ENCODE data around the gene COL16A1. TPM values are rescaled to one million over a fixed set of nuclear protein-coding genes. Genes with fewer than 3 reads are reported as not detected.

The COL16A1 gene
- total and polyA plus RNA-seq, 2 of the 4 experiments (the other 2 are of a cell fraction), result 34.2 to 62.8 TPM

DNA sequence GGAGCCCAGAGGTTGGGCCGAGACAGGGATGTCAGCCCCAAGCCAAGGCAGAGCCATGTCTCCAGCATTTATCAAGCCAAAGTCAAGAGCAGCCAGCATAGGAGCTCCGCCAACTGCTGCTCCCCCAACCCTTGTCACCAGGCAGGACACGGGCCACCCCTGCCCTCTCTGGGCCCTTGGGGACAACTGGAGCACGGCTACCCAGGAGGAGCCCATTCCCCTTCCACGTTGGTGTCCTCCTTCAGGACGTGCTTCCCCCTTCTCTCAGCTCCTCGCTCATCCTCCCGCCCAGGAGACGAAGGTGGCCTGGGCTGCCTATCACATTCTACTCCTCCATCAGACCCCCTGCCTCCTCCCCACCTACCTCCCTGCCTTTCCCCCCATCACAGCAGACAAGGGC lies 39.3 kb downstream of the COL16A1 start:
- Histone ChIP-seq H3K14ac (replicated peaks; ENCODE audit: low read depth, low read length) (no peak overlapping the region), H3K4me2 (ENCODE audit: low read depth, low read length) (no peak overlapping the region), H2AFZ (replicated peaks; ENCODE audit: low read length, poor library complexity) (no peak overlapping the region), H2AK5ac (ENCODE audit: low read depth, low read length) (no peak overlapping the region), H4K20me1 (ENCODE audit: insufficient read depth, low read length) (no peaks in the 10 kb centered on the region), H2BK20ac (ENCODE audit: low read depth, low read length) (no peak overlapping the region), H3K27me3 (ENCODE audit: control insufficient read depth, insufficient read depth, low read length) (no peaks in the 10 kb centered on the region), H3K36me3 (ENCODE audit: control insufficient read depth, insufficient read depth, low read length) (peaks cover 71% of the 10 kb centered on the region; the same call in 1 of the 2 replicates), H3K9ac (ENCODE audit: low read depth, low read length) (no peak overlapping the region), H2AK9ac (replicated peaks; ENCODE audit: low read depth, low read length, poor library complexity) (no peak overlapping the region), H2BK5ac (ENCODE audit: low read depth, low read length, poor library complexity, severe bottlenecking) (no peak overlapping the region), H3K79me1 (ENCODE audit: low read depth in 1 of 2, low read length in 2 of 2) (peaks cover 0 to 3% of the 10 kb centered on the region in 2 experiments; a peak in 2 of 4 replicates), H2BK120ac (ENCODE audit: low read depth, low read length) (no peak overlapping the region), H2BK15ac (ENCODE audit: low read depth, low read length) (no peak overlapping the region), H3K27ac (ENCODE audit: insufficient read depth, low read length) (no peak overlapping the region), H3K23ac (ENCODE audit: low read depth, low read length) (no peak overlapping the region), H3K4ac (ENCODE audit: low read depth, low read length) (no peak overlapping the region), H3K56ac (ENCODE audit: extremely low read depth, insufficient read depth, low read length) (no peak overlapping the region), H3K4me1 (ENCODE audit: control insufficient read depth, insufficient read depth, low read length) (peaks cover 3% of the 10 kb centered on the region), H3K9me1 (ENCODE audit: insufficient read depth, low read length) (peaks cover 2% of the 10 kb centered on the region; the same call in 1 of the 2 replicates), H3K4me3 (ENCODE audit: insufficient read depth, low read depth, low read length) (no peak overlapping the region), H4K8ac (ENCODE audit: low read depth in 2 of 2, low read length in 2 of 2) (no peak overlapping the region), H4K91ac (ENCODE audit: insufficient read depth, low read depth, low read length) (no peak overlapping the region), H4K5ac (ENCODE audit: low read depth, low read length) (no peak overlapping the region), H3K9me3 (ENCODE audit: control insufficient read depth, insufficient read depth, low read length) (no peaks in the 10 kb centered on the region), H3K18ac (ENCODE audit: low read depth, low read length) (no peak overlapping the region)
- ChIA-PET POLR2A (ENCODE audit: unreplicated experiment) (no interaction called here), CTCF (interaction anchor here (0.6 to 1.8 kb wide), 6 partner anchors 14 to 125 kb away, joined by 3 to 5 read pairs (median 3); no protein-coding TSS in a partner anchor)
- ATAC-seq (ENCODE audit: low read depth) (no peak), DNase-seq (no peak)
- dilution Hi-C loops (cut with HindIII; ENCODE audit: low sequenced_read_pairs, unreplicated experiment), result no loop called here
- intact Hi-C loops (cut with micrococcal nuclease), result loop anchor here (1.0 to 5.0 kb wide), 4 partner anchors 50 to 298 kb away; no protein-coding TSS in a partner anchor
- in situ Hi-C loops (cut with MboI; ENCODE audit: low sequenced_read_pairs), result loop anchor here (5.0 to 10.0 kb wide), 3 partner anchors 80 to 298 kb away; no protein-coding TSS in a partner anchor
- BruUV-seq (replicated peaks), result no TSS peak
- WGBS, 2 experiments (ENCODE audit: extremely low coverage in 2 of 2, insufficient read length in 1 of 2), result 68% methylated on average over 3 of the region's 9 CpGs; no CpG with 5 or more reads in 1 of the 2 experiments
- no peak for TF ChIP-seq CEBPB (IDR thresholded peaks at IDR 0.05; ENCODE audit: low read depth, low read length)
- no peak for TF ChIP-seq MXI1 (IDR thresholded peaks at IDR 0.05; ENCODE audit: borderline replicate concordance, low read depth, low read length)
- TF ChIP-seq POLR2A (IDR thresholded peaks at IDR 0.05; ENCODE audit: low read depth, low read length), result no peak
- TF ChIP-seq CHD1 (IDR thresholded peaks at IDR 0.05; ENCODE audit: low read depth, low read length), result no peak
- TF ChIP-seq NFE2L2 (IDR thresholded peaks at IDR 0.05; ENCODE audit: low read depth, low read length), result no peak
- TF ChIP-seq MAZ (IDR thresholded peaks at IDR 0.05; ENCODE audit: borderline replicate concordance, low read depth, low read length), result no peak
- no peak for TF ChIP-seq BHLHE40 (IDR thresholded peaks at IDR 0.05; ENCODE audit: low read depth, low read length)
- TF ChIP-seq RCOR1 (IDR thresholded peaks at IDR 0.05; ENCODE audit: insufficient replicate concordance, low read length), result no peak
- TF ChIP-seq, protein P1, sequence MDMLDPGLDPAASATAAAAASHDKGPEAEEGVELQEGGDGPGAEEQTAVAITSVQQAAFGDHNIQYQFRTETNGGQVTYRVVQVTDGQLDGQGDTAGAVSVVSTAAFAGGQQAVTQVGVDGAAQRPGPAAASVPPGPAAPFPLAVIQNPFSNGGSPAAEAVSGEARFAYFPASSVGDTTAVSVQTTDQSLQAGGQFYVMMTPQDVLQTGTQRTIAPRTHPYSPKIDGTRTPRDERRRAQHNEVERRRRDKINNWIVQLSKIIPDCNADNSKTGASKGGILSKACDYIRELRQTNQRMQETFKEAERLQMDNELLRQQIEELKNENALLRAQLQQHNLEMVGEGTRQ (IDR thresholded peaks at IDR 0.05; ENCODE audit: low read depth, low read length), result no peak
- TF ChIP-seq, protein P2, sequence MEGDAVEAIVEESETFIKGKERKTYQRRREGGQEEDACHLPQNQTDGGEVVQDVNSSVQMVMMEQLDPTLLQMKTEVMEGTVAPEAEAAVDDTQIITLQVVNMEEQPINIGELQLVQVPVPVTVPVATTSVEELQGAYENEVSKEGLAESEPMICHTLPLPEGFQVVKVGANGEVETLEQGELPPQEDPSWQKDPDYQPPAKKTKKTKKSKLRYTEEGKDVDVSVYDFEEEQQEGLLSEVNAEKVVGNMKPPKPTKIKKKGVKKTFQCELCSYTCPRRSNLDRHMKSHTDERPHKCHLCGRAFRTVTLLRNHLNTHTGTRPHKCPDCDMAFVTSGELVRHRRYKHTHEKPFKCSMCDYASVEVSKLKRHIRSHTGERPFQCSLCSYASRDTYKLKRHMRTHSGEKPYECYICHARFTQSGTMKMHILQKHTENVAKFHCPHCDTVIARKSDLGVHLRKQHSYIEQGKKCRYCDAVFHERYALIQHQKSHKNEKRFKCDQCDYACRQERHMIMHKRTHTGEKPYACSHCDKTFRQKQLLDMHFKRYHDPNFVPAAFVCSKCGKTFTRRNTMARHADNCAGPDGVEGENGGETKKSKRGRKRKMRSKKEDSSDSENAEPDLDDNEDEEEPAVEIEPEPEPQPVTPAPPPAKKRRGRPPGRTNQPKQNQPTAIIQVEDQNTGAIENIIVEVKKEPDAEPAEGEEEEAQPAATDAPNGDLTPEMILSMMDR (conservative IDR thresholded peaks at IDR 0.05; ENCODE audit: low read depth, low read length), result no peak
- TF ChIP-seq RAD21 (IDR thresholded peaks at IDR 0.05; ENCODE audit: low read length), result no peak
- no peak for TF ChIP-seq RFX5 (IDR thresholded peaks at IDR 0.05; ENCODE audit: low read depth, low read length)

Measured in IMR-90 (cell line).